Thoracic aorta (tissue), 2 donors: ENCODE measurements around the gene TANC2. TPM values are rescaled to one million over a fixed set of nuclear protein-coding genes. Genes with fewer than 3 reads are reported as not detected.

ENCODE experiments used
- ATAC-seq: fragments of 150-250 bp; one replicate; pipeline ENCODE4 v1.8.0; 2017; ENCODE audit warnings: low read depth; ENCODE audit not compliant: insufficient number of reproducible peaks, low FRiP score
- DNase-seq: peaks from one replicate; pipeline ENCODE4 v3.0.0-alpha.2; 2020; ENCODE audit warnings: low spot score
- H3K27ac ChIP-seq, 2 donors: fragments of 200-600 bp; sonication (generic); 1 replicate in 1 of 2; 2 replicates in 1 of 2; pipeline ENCODE4 v1.5.1; 2016; ENCODE audit warnings: mild to moderate bottlenecking in 2 of 2, moderate library complexity in 2 of 2
- H3K27me3 ChIP-seq: fragments of 200-600 bp; sonication (generic); replicated peaks from 2 replicates; pipeline ENCODE4 v1.6.0; 2016; ENCODE audit warnings: mild to moderate bottlenecking; ENCODE audit not compliant: insufficient read depth
- H3K36me3 ChIP-seq: fragments of 200-600 bp; sonication (generic); one replicate; pipeline ENCODE4 v1.5.1; 2016
- H3K4me1 ChIP-seq, 2 donors: fragments of 200-600 bp; sonication (generic); 1 replicate in 1 of 2; 2 replicates in 1 of 2; pipeline versions ENCODE4 v1.5.1 to v1.6.0; 2016; ENCODE audit warnings: low read depth in 2 of 2, mild to moderate bottlenecking in 1 of 2; ENCODE audit not compliant: control insufficient read depth in 1 of 2
- H3K4me3 ChIP-seq: fragments of 200-600 bp; sonication (generic); 2 replicates; pipeline ENCODE4 v1.5.1; 2016; ENCODE audit warnings: mild to moderate bottlenecking
- H3K9me3 ChIP-seq: fragments of 200-600 bp; sonication (generic); 2 replicates; pipeline ENCODE4 v1.5.1; 2016
- CTCF ChIP-seq: fragments of 200-600 bp; sonication (generic); IDR thresholded peaks from one replicate; pipeline ENCODE4 v1.5.1; 2019; ENCODE audit warnings: antibody characterized with exemption
- total RNA-seq, 2 donors: library from RNA; depleted of rRNA; stranded (reverse); fragments of >200 nt; gene quantifications; one replicate each; pipeline versions ENCODE4 v1.1.0 to v1.2.3, GENCODE V29; 2016

Gene TANC2
- 10 to 100 TPM; 19.6 to 42.7 TPM for total RNA-seq

- peak; percentile 61 for ATAC-seq
- Histone ChIP-seq H3K27ac (peak within 1 kb of the TSS; percentile 74 to 76), H3K4me1 (peaks cover 9 to 22% of the 10 kb centered on the region in 2 donors), H3K36me3 (no peaks in the 10 kb centered on the region), H3K4me3 (peak within 1 kb of the TSS; percentile 94), H3K9me3 (no peaks in the 10 kb centered on the region), H3K27me3 (no peaks in the 10 kb centered on the region)
- DNase-seq, result peak; percentile 66
- no peak for TF ChIP-seq CTCF
These were observed at the start of gene TANC2 for GRCh38 chr17:62965686-62966425. TANC2 (plus strand) TSS chr17:62966235; CDS start chr17:63009560, 43,325 bp downstream.

GRCh38 chr17:62916684-62917571 lies 49.1 kb upstream of the TANC2 start:
- DNase-seq (no peak), ATAC-seq (peak; percentile 36)
- Histone ChIP-seq H3K27ac (no peak overlapping the region), H3K4me3 (no peak overlapping the region), H3K4me1 (peaks cover 0 to 3% of the 10 kb centered on the region in 2 donors), H3K36me3 (no peaks in the 10 kb centered on the region), H3K9me3 (no peaks in the 10 kb centered on the region), H3K27me3 (no peaks in the 10 kb centered on the region)
- TF ChIP-seq CTCF, result no peak

GRCh38 chr17:62919388-62919787 lies 46.6 kb upstream of the TANC2 start:
- H3K36me3 ChIP-seq, result no peaks in the 10 kb centered on the region
- no peak overlapping the region for H3K4me3 ChIP-seq
- peaks cover 0 to 3% of the 10 kb centered on the region in 2 donors for H3K4me1 ChIP-seq
- H3K27me3 ChIP-seq, result no peaks in the 10 kb centered on the region
- H3K9me3 ChIP-seq, result no peaks in the 10 kb centered on the region
- H3K27ac ChIP-seq, result no peak overlapping the region
- TF ChIP-seq CTCF, result no peak
- ATAC-seq (no peak), DNase-seq (no peak)

GRCh38 chr17:62920300-62920699 lies 45.7 kb upstream of the TANC2 start:
- Histone ChIP-seq H3K4me1 (peaks cover 0 to 3% of the 10 kb centered on the region in 2 donors), H3K27ac (no peak overlapping the region), H3K36me3 (no peaks in the 10 kb centered on the region), H3K9me3 (no peaks in the 10 kb centered on the region), H3K27me3 (no peaks in the 10 kb centered on the region), H3K4me3 (no peak overlapping the region)
- DNase-seq, result no peak
- no peak for TF ChIP-seq CTCF
- ATAC-seq, result no peak

GRCh38 chr17:62921817-62922216 lies 44.2 kb upstream of the TANC2 start:
- DNase-seq (no peak), ATAC-seq (no peak)
- no peak for TF ChIP-seq CTCF
- Histone ChIP-seq H3K27me3 (no peaks in the 10 kb centered on the region), H3K4me1 (peaks cover 0 to 3% of the 10 kb centered on the region in 2 donors), H3K9me3 (no peaks in the 10 kb centered on the region), H3K4me3 (no peak overlapping the region), H3K36me3 (no peaks in the 10 kb centered on the region), H3K27ac (no peak overlapping the region)
